Hepatocyte (in vitro differentiated cells): ENCODE data around the gene ESYT3. TPM values are rescaled to one million over a fixed set of nuclear protein-coding genes. Genes with fewer than 3 reads are reported as not detected.

ENCODE experiments used
- DNase-seq: peaks from one replicate; pipeline ENCODE4 v3.0.0-alpha.2; 2016; ENCODE audit warnings: low spot score
- H2AFZ ChIP-seq: fragments of 200-600 bp; sonication (generic); 2 replicates; pipeline ENCODE4 v1.6.0; 2016; ENCODE audit warnings: antibody characterized with exemption, mild to moderate bottlenecking
- H3K27ac ChIP-seq: fragments of 200-600 bp; sonication (generic); 2 replicates; pipeline ENCODE4 v1.5.1; 2016; ENCODE audit warnings: mild to moderate bottlenecking
- H3K27me3 ChIP-seq: fragments of 200-600 bp; sonication (generic); 2 replicates; pipeline ENCODE4 v1.6.1; 2016
- H3K36me3 ChIP-seq: fragments of 200-600 bp; sonication (generic); replicated peaks from 2 replicates; pipeline ENCODE4 v1.5.1; 2016; ENCODE audit warnings: low read depth; ENCODE audit not compliant: insufficient read depth
- H3K4me1 ChIP-seq: fragments of 200-600 bp; sonication (generic); 2 replicates; pipeline ENCODE4 v1.5.1; 2016; ENCODE audit warnings: mild to moderate bottlenecking, moderate library complexity; ENCODE audit not compliant: insufficient read depth
- H3K4me2 ChIP-seq: fragments of 200-600 bp; sonication (generic); 2 replicates; pipeline ENCODE4 v1.6.0; 2016
- H3K4me3 ChIP-seq: fragments of 200-600 bp; sonication (generic); 2 replicates; pipeline ENCODE4 v1.5.1; 2016; ENCODE audit warnings: mild to moderate bottlenecking
- H3K79me2 ChIP-seq: fragments of 200-600 bp; sonication (generic); 2 replicates; pipeline ENCODE4 v1.6.0; 2017; ENCODE audit warnings: mild to moderate bottlenecking
- H3K9me2 ChIP-seq: fragments of 200-600 bp; sonication (generic); replicated peaks from 2 replicates; pipeline ENCODE4 v1.6.0; 2017; ENCODE audit warnings: mild to moderate bottlenecking; ENCODE audit not compliant: insufficient read depth
- H3K9me3 ChIP-seq: fragments of 200-600 bp; sonication (generic); 2 replicates; pipeline ENCODE4 v1.5.1; 2016; ENCODE audit warnings: low read depth, mild to moderate bottlenecking
- H4K20me1 ChIP-seq: fragments of 200-600 bp; sonication (generic); 2 replicates; pipeline ENCODE4 v1.6.0; 2016; ENCODE audit warnings: mild to moderate bottlenecking; ENCODE audit not compliant: insufficient read depth, poor library complexity, severe bottlenecking
- EZH2 ChIP-seq: fragments of 200-600 bp; sonication (generic); IDR thresholded peaks from 2 replicates; pipeline ENCODE4 v1.6.1; 2016; ENCODE audit warnings: antibody characterized with exemption, mild to moderate bottlenecking, borderline replicate concordance
- EZH2phosphoT487 ChIP-seq: fragments of 200-600 bp; sonication (generic); IDR thresholded peaks from one replicate; pipeline ENCODE4 v1.6.1; 2018; ENCODE audit warnings: antibody characterized with exemption, mild to moderate bottlenecking, low read depth, moderate library complexity; ENCODE audit not compliant: unreplicated experiment, severe bottlenecking
- WGBS: methylation state at CpG from one replicate; pipeline ENCODE4 v1.1.6; 2016; ENCODE audit warnings: low lambda C conversion rate; ENCODE audit errors: missing lambda C conversion rate; 5-methylcytosine and 5-hydroxymethylcytosine counted together
- polyA plus RNA-seq: library from polyadenylated mRNA; unstranded; fragments of >200 nt; fragmentation: Nextera tagmentation; extraction: Ambion mirVana; gene quantifications from 2 replicates; pipeline ENCODE4 v1.2.1, GENCODE V29; 2016
- total RNA-seq: library from RNA; depleted of rRNA; stranded (reverse); fragments of >200 nt; gene quantifications from 2 replicates; pipeline ENCODE4 v1.2.3, GENCODE V29; 2014
- TF ChIP-seq, protein P1 (sequence below): fragments of 200-600 bp; sonication (generic); IDR thresholded peaks from 2 replicates; pipeline ENCODE4 v1.5.1; 2016; ENCODE audit warnings: antibody characterized with exemption, mild to moderate bottlenecking; ENCODE audit not compliant: poor library complexity

Gene ESYT3
- total and polyA plus RNA-seq, 2 experiments from 2014 or later, result 0.47 to 1.1 TPM

DNA sequence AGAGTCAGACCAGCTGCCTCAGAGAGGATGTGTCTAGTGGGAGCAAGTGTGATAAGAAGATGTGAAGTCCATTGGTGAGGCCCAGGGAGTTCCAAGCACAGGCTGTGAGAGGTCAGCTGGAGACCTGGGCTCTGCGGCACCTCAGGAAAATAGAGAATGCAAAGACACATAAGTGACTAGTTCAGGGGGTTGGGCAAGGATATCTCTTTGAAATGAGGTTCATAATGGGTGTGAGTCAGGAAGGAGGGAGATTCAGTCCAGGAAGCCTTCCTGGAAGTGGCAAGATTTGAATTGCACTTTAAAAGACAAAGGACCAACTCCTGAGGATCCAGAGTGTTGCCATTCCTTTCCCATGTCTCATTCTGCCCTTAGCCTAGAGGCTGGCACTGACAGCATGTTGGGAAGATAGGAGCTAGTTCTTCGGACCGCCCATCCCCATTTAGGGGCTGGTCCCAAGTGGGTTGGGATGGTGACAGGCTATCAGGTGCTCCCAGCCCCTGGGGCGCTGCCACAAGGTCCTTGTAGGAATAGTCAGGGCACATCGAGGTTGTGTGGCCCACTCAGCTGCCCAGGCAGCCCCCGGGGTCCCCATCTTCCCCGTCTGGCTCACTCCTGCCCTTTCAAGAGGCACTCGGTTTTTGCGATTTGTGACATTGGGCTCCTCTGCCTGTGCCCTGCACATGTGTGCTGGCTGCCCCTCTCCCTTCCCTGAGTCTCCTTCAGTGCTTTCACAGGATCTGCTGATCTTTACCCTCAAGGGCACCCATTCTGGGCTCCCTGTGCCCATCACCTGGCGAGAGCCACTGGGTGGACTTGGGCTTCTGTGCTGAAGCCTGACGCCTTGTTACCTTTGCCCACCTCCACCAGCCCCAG, 23.7 kb downstream of the ESYT3 start:
- no peak overlapping the region for H2AFZ ChIP-seq
- no peaks in the 10 kb centered on the region for H3K4me1 ChIP-seq
- H3K9me3 ChIP-seq, result no peaks in the 10 kb centered on the region
- no peak for DNase-seq
- H3K4me2 ChIP-seq, result no peak overlapping the region
- 88% methylated on average over 11 of the region's 11 CpGs for WGBS
- no peaks in the 10 kb centered on the region for H4K20me1 ChIP-seq
- H3K79me2 ChIP-seq, result no peaks in the 10 kb centered on the region
- H3K27me3 ChIP-seq, result no peaks in the 10 kb centered on the region
- TF ChIP-seq, protein P1, sequence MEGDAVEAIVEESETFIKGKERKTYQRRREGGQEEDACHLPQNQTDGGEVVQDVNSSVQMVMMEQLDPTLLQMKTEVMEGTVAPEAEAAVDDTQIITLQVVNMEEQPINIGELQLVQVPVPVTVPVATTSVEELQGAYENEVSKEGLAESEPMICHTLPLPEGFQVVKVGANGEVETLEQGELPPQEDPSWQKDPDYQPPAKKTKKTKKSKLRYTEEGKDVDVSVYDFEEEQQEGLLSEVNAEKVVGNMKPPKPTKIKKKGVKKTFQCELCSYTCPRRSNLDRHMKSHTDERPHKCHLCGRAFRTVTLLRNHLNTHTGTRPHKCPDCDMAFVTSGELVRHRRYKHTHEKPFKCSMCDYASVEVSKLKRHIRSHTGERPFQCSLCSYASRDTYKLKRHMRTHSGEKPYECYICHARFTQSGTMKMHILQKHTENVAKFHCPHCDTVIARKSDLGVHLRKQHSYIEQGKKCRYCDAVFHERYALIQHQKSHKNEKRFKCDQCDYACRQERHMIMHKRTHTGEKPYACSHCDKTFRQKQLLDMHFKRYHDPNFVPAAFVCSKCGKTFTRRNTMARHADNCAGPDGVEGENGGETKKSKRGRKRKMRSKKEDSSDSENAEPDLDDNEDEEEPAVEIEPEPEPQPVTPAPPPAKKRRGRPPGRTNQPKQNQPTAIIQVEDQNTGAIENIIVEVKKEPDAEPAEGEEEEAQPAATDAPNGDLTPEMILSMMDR, result no peak
- no peak for TF ChIP-seq EZH2phosphoT487
- TF ChIP-seq EZH2, result no peak
- no peaks in the 10 kb centered on the region for H3K9me2 ChIP-seq
- no peak overlapping the region for H3K4me3 ChIP-seq
- no peaks in the 10 kb centered on the region for H3K36me3 ChIP-seq
- H3K27ac ChIP-seq, result no peak overlapping the region

DNA sequence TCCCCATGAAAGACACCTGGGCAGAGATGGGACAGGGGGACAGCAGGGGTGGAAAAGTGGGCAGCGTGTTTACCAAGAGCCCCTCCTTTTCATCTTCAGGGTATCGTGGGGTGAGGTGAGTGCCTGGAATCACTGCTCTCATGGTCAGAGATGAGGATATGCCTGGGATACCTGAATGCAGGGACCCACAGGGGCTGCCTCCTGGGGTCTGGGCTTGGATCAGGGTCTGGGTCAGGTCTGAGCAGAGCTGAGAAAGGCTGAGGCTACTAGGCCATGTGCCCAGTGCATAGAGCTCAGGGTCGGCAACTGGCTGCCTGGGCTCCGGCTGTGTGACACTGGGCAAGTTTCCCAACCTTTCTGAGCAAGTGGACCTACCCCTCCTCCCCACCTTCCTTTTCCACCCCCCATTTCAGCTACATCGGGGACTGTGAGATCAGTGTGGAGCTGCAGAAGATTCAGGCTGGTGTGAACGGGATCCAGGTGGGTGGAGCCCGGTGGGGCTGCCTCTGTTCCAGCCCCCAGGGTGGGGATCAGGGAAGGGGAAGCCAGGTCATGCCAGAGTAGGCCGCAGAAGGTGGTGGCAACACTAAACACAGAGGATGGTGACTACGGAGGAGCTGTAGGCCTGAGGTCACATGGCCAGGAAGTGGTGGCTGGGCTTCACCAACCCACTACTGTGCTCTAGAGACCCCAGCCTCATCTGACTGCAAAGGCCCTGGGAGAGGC, 24.5 kb downstream of the ESYT3 start:
- Histone ChIP-seq H3K4me3 (no peak overlapping the region), H3K79me2 (no peaks in the 10 kb centered on the region), H3K4me1 (no peaks in the 10 kb centered on the region), H3K27me3 (no peaks in the 10 kb centered on the region), H3K4me2 (no peak overlapping the region), H2AFZ (no peak overlapping the region), H3K27ac (no peak overlapping the region), H3K9me3 (no peaks in the 10 kb centered on the region), H4K20me1 (no peaks in the 10 kb centered on the region), H3K9me2 (no peaks in the 10 kb centered on the region), H3K36me3 (no peaks in the 10 kb centered on the region)
- 93% methylated on average over 8 of the region's 9 CpGs for WGBS
- TF ChIP-seq, protein P1, result no peak
- TF ChIP-seq EZH2phosphoT487, result no peak
- TF ChIP-seq EZH2, result no peak
- DNase-seq, result no peak

DNA sequence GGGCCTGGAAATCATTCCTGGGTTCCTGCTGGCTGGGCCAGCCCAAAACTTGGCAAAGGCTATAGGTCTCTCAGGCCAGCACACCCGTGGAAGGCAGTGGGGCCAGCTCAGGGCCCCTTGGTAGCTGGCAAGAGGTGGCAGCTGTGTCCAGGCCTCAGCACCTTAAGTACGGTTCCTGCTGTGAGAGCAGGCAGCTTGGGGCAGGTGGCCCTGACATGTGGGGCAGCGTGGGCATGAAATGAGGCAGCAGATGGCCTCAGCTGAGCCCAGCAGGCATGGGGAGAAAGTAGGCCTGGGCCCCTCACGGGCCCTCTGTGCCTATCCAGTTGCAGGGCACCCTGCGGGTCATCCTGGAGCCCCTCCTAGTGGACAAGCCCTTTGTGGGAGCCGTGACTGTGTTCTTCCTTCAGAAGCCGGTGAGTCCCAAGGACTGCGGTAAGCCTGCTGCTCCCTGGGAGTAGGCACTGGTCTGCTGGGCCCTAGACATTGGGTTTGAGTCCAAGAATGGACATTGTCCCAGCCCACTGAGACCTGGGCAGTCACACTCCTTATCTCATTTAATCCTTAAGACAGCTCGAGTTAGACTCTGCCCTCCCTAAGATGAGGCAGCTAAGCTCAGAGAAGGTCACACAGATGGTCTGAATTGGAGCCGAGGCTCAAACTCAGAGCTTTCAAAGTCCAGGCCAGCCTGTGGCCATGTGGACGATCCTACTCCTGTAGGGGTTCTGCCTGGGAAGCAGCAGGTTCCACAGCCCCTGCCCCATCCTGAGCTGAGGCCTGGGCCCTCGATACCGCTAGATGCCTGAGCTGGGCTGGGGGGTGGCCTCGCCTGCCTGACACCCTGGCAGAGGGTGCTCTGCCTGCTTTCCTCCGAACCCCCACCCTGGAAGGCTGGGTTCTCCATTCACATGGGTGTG, 25.5 kb downstream of the ESYT3 start:
- H3K36me3 ChIP-seq, result no peaks in the 10 kb centered on the region
- no peaks in the 10 kb centered on the region for H3K9me2 ChIP-seq
- H3K4me2 ChIP-seq, result no peak overlapping the region
- TF ChIP-seq EZH2phosphoT487 (no peak), EZH2 (no peak)
- TF ChIP-seq, protein P1, result no peak
- no peaks in the 10 kb centered on the region for H3K4me1 ChIP-seq
- H2AFZ ChIP-seq, result no peak overlapping the region
- H4K20me1 ChIP-seq, result no peaks in the 10 kb centered on the region
- no peaks in the 10 kb centered on the region for H3K9me3 ChIP-seq
- no peaks in the 10 kb centered on the region for H3K27me3 ChIP-seq
- peak overlapping the region; percentile 31 for H3K27ac ChIP-seq
- DNase-seq, result peak; percentile 11
- 86% methylated on average over 15 of the region's 15 CpGs for WGBS
- no peaks in the 10 kb centered on the region for H3K79me2 ChIP-seq
- no peak overlapping the region for H3K4me3 ChIP-seq
